HepG2 (cell line): ENCODE measurements around the gene TARBP2. TPM values are rescaled to one million over a fixed set of nuclear protein-coding genes. Genes with fewer than 3 reads are reported as not detected.

Experiments used
- ATAC-seq: fragments of 200-7000 bp; cut with Tn5 transposase; 3 replicates; pipeline ENCODE4 v1.9.1; 2020; ENCODE audit warnings: mild to moderate bottlenecking, moderate library complexity
- BruUV-seq: library from RNA; stranded (reverse); fragments of 400-500 nt; replicated peaks from 2 replicates; lab custom pipeline; 2021; lab: Mats Ljungman, UMichigan
- CTCF ChIA-PET: fragments of 300-600 bp; formaldehyde crosslinking; extraction: SDS; loops from one replicate; lab custom pipeline; 2021; ENCODE audit warnings: low total read pairs, inconsistent platforms, low intra/inter-chr PET ratio; lab: Yijun Ruan, JAX
- POLR2A ChIA-PET: fragments of 350-600 bp; sonication (Branson Sonifier 250); formaldehyde crosslinking; loops from one replicate; lab custom pipeline; 2020; ENCODE audit warnings: antibody characterized with exemption, inconsistent platforms; lab: Yijun Ruan, JAX
- DNase-seq: peaks from one replicate; pipeline ENCODE4 v3.0.0-alpha.2; 2015; ENCODE audit warnings: low spot score
- FAIRE-seq: peaks from 3 replicates; lab custom pipeline; 2011; peaks lifted over from hg19 to GRCh38; lab: Jason Lieb, UNC
- H2AFZ ChIP-seq: one replicate; pipeline ENCODE4 v1.6.1; 2011; ENCODE audit warnings: low read length, inconsistent platforms
- H3K27ac ChIP-seq: fragments of 300-600 bp; 3 replicates; pipeline ENCODE4 v1.8.0; 2011; ENCODE audit warnings: mixed run types, mild to moderate bottlenecking, mixed read lengths, low read length, inconsistent platforms; ENCODE audit not compliant: insufficient read depth; ENCODE audit errors: extremely low read length
- H3K27me3 ChIP-seq, 2 experiments: fragments of 200-600 bp in 1 of 2; 2 replicates in 1 of 2; 3 replicates in 1 of 2; pipeline versions ENCODE4 v1.6.0 to v1.8.0; 2011; ENCODE audit warnings: low read length in 2 of 2, mild to moderate bottlenecking in 2 of 2, moderate library complexity in 2 of 2, inconsistent platforms in 1 of 2; ENCODE audit not compliant: insufficient read depth in 2 of 2, control insufficient read depth in 1 of 2
- H3K36me3 ChIP-seq, 2 experiments: fragments of 200-600 bp in 1 of 2; replicated peaks in 1 of 2; 2 replicates in 1 of 2; 3 replicates in 1 of 2; pipeline versions ENCODE4 v1.5.1 to v1.8.0; 2011; ENCODE audit warnings: low read length in 2 of 2, inconsistent platforms in 1 of 2; ENCODE audit not compliant: insufficient read depth in 2 of 2, control insufficient read depth in 1 of 2
- H3K4me1 ChIP-seq: 2 replicates; pipeline ENCODE4 v1.5.1; 2012; ENCODE audit warnings: low read length, inconsistent platforms; ENCODE audit not compliant: insufficient read depth
- H3K4me2 ChIP-seq: 2 replicates; pipeline ENCODE4 v1.6.0; 2011; ENCODE audit warnings: low read depth, low read length, inconsistent platforms
- H3K4me3 ChIP-seq, 3 experiments: fragments of 200-600 bp in 1 of 3; sonication (generic), shearing (Covaris generic) in 1 of 3; replicated peaks in 1 of 3; 2 replicates each; pipeline ENCODE4 v1.5.1; 2011 to 2016; ENCODE audit warnings: low read length in 3 of 3, inconsistent platforms in 2 of 3, low read depth in 2 of 3, mild to moderate bottlenecking in 2 of 3, control low read depth in 1 of 3, mixed read lengths in 1 of 3; ENCODE audit not compliant: insufficient read depth in 1 of 3
- H3K79me2 ChIP-seq: one replicate; pipeline ENCODE4 v1.6.1; 2011; ENCODE audit warnings: low read length, inconsistent platforms; ENCODE audit not compliant: insufficient read depth
- H3K9ac ChIP-seq: 2 replicates; pipeline ENCODE4 v1.6.0; 2011; ENCODE audit warnings: mild to moderate bottlenecking, low read depth, low read length, inconsistent platforms; ENCODE audit not compliant: insufficient read depth
- H3K9me3 ChIP-seq: 2 replicates; pipeline ENCODE4 v1.5.1; 2012; ENCODE audit warnings: mild to moderate bottlenecking, low read length
- H4K20me1 ChIP-seq: 2 replicates; pipeline ENCODE4 v1.6.0; 2011; ENCODE audit warnings: inconsistent platforms, mild to moderate bottlenecking, low read length, moderate library complexity; ENCODE audit not compliant: insufficient read depth
- GABPB1 ChIP-seq: IDR thresholded peaks from 2 replicates; pipeline ENCODE4 v1.6.1; 2016; ENCODE audit warnings: mild to moderate bottlenecking, missing genetic modification reagents, moderate library complexity, missing compliant biosample characterization
- GMEB2 ChIP-seq: IDR thresholded peaks from 2 replicates; pipeline ENCODE4 v1.6.1; 2016; ENCODE audit warnings: missing biosample characterization, missing genetic modification reagents, low read depth
- PAF1 ChIP-seq: IDR thresholded peaks from 2 replicates; pipeline ENCODE4 v1.6.1; 2016; ENCODE audit warnings: missing genetic modification reagents, missing compliant biosample characterization
- POLR2A ChIP-seq, 2 experiments: IDR thresholded peaks; 2 replicates each; pipeline ENCODE4 v1.6.1; 2011; ENCODE audit warnings: low read depth in 2 of 2, low read length in 2 of 2, mild to moderate bottlenecking in 1 of 2, moderate library complexity in 1 of 2; ENCODE audit not compliant: insufficient read depth in 1 of 2
- RBFOX2 ChIP-seq: fragments of 200-400 bp; formaldehyde crosslinking; IDR thresholded peaks from 2 replicates; pipeline ENCODE4 v1.6.1; 2017; ENCODE audit warnings: low read depth, mild to moderate bottlenecking, low read length
- RBM22 ChIP-seq: fragments of 200-400 bp; formaldehyde crosslinking; optimal IDR thresholded peaks from 2 replicates; pipeline ENCODE3; 2017; ENCODE audit warnings: mild to moderate bottlenecking, low read length, moderate library complexity
- ZNF816 ChIP-seq: sonication (generic); formaldehyde crosslinking; IDR thresholded peaks from 2 replicates; pipeline ENCODE4 v1.8.0; 2022; ENCODE audit warnings: missing genetic modification reagents, mild to moderate bottlenecking, borderline replicate concordance
- WGBS: methylation state at CpG from one replicate; pipeline ENCODE4 v1.1.6; 2017; ENCODE audit warnings: low lambda C conversion rate; 5-methylcytosine and 5-hydroxymethylcytosine counted together
- in situ Hi-C: cut with HindIII; loops from 2 replicates; pipeline ENCODE4 v1.10.0; 2017; ENCODE audit warnings: low pct_unique_long_range_greater_than_20kb; ENCODE audit not compliant: extremely low pct_ligation_motif_present
- intact Hi-C: fragments of 100-400 bp; cut with micrococcal nuclease; formaldehyde crosslinking; loops from one replicate; pipeline ENCODE4 v1.10.0; 2022; ENCODE audit not compliant: unreplicated experiment
- polyA plus RNA-seq, 8 experiments: library from polyadenylated mRNA; depleted of rRNA in 3 of 8; stranded (reverse) in 7 of 8; unstranded in 1 of 8; fragments of >200 nt; fragmentation: Illumina TruSeq in 4 of 8; extraction: Trizol in 4 of 8; gene quantifications; 2 replicates each; pipeline versions ENCODE4 v1.2.1 to v1.2.3, GENCODE V29; 2011 to 2016; ENCODE audit warnings: low read depth in 4 of 8, missing spikeins in 1 of 8, mixed read lengths in 1 of 8; ENCODE audit not compliant: insufficient read depth in 1 of 8
- total RNA-seq, 5 experiments: library from RNA; depleted of rRNA; stranded (reverse); fragments of >200 nt; fragmentation: Illumina TruSeq; extraction: Trizol; gene quantifications; 2 replicates each; pipeline ENCODE4 v1.2.3, GENCODE V29; 2016; ENCODE audit warnings: low read depth in 1 of 5

TARBP2 gene
- total and polyA plus RNA-seq, 2 of the 13 experiments (the other 11 are each of a cell fraction or from before 2014, with no cell fraction given): 47.0 to 55.5 TPM

- no TSS peak for BruUV-seq
- H3K27ac ChIP-seq: no peak overlapping the region
- DNase-seq (no peak), ATAC-seq (no peak), FAIRE-seq (no peak)
- in situ Hi-C loops (no loop called here), intact Hi-C loops (no loop called here)
- H3K36me3 ChIP-seq: peaks cover 22 to 58% of the 10 kb centered on the region in 2 experiments
- H3K4me2 ChIP-seq: peak overlapping the region; percentile 91
- ChIA-PET CTCF (no interaction called here), POLR2A (interaction anchor here (1.0 to 2.8 kb wide), 6 partner anchors 8 to 75 kb away, joined by 3 to 9 read pairs (median 6); partner anchors contain the start of genes PRR13, SP1 and TARBP2)
- no peaks in the 10 kb centered on the region for H3K9me3 ChIP-seq
- peaks cover 34% of the 10 kb centered on the region for H3K4me1 ChIP-seq
- no peak overlapping the region for H3K4me3 ChIP-seq
- peaks cover 62% of the 10 kb centered on the region for H3K79me2 ChIP-seq
- WGBS: 81% methylated on average over 3 of the region's 3 CpGs
- no peak overlapping the region for H3K9ac ChIP-seq
- TF ChIP-seq RBM22 (peak; percentile 13), PAF1 (CRISPR knock-in tag) (0 out of 2 replicates have a peak, but pooled peaks have one; percentile 32), ZNF816 (no peak)
- H3K27me3 ChIP-seq: no peaks in the 10 kb centered on the region
- H2AFZ ChIP-seq: no peak overlapping the region
- peaks cover 56% of the 10 kb centered on the region for H4K20me1 ChIP-seq
Measured at GRCh38 chr12:53454707-53455106, 46.4 kb upstream of the TARBP2 start.

GRCh38 chr12:53456654-53457366 is 44.3 kb upstream of the TARBP2 start:
- in situ Hi-C loops: no loop called here

More at GRCh38 chr12:53456654-53457366, 44.3 kb upstream of the TARBP2 start:
- intact Hi-C loops: no loop called here
- CTCF ChIA-PET: no interaction called here
- Histone ChIP-seq H4K20me1 (peaks cover 76% of the 10 kb centered on the region), H3K27me3 (no peaks in the 10 kb centered on the region), H3K36me3 (peaks cover 28 to 80% of the 10 kb centered on the region in 2 experiments), H2AFZ (no peak overlapping the region), H3K4me2 (no peak overlapping the region), H3K9me3 (no peaks in the 10 kb centered on the region), H3K27ac (no peak overlapping the region), H3K79me2 (peaks cover 82% of the 10 kb centered on the region), H3K4me1 (peaks cover 48% of the 10 kb centered on the region), H3K9ac (no peak overlapping the region), H3K4me3 (no peak overlapping the region)
- FAIRE-seq (no peak), DNase-seq (no peak), ATAC-seq (no peak)
- TF ChIP-seq GABPB1 (CRISPR knock-in tag): no peak
- TF ChIP-seq POLR2A (IDR thresholded peaks at IDR 0.05; ENCODE audit: insufficient read depth in 1 of 2, low read depth in 2 of 2, low read length in 2 of 2): peak in 1 of 2 experiments; percentile 43; a peak in 1 of 4 replicates
- TF ChIP-seq RBM22: peak; percentile 9
- TF ChIP-seq GMEB2: no peak
- TF ChIP-seq RBFOX2: peak; percentile 10; the same call in 1 of the 2 replicates
- no TSS peak for BruUV-seq
- 85% methylated on average over 6 of the region's 6 CpGs for WGBS
- POLR2A ChIA-PET: no interaction called here
